Choroid plexus epithelial cell (primary cell): ENCODE data around the gene STAC2.
"Not testable (repeated sequence)": the region's sequence is repeated elsewhere in the genome, so short reads cannot be mapped to it uniquely, and the experiment has no call there.

Source experiments
- DNase-seq: peaks from one replicate; pipeline ENCODE4 v3.0.0-alpha.2; 2010; ENCODE audit warnings: low read depth
- H3K4me3 ChIP-seq: 2 replicates; pipeline ENCODE4 v1.5.1; 2011; ENCODE audit warnings: low read depth, mild to moderate bottlenecking, control low read depth, low read length, moderate library complexity
- TF ChIP-seq, protein P1 (sequence below): conservative IDR thresholded peaks from 2 replicates; pipeline ENCODE4 v1.5.1; 2011; ENCODE audit warnings: low read depth, mild to moderate bottlenecking, control low read depth, inconsistent platforms, low read length, moderate library complexity

STAC2 gene

DNA sequence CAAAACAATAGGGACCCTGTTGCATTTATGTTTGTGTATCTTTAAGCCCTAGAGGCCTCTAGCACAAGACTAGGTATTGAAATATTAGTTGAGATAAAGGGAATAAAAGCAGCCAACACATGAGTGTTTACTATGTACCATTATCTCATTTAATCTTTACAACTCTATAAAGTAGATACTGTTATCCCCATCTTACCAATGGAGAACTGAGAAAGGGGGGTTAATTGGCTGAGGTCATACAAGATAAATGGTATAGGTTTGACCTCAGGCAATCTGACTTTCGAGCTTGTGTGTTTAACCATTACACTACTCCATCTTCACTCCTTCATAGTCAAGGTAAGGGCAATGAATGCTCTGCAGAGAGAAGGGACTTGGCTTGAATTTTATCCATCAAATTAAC, 26.3 kb upstream of the STAC2 start:
- TF ChIP-seq, protein P1, sequence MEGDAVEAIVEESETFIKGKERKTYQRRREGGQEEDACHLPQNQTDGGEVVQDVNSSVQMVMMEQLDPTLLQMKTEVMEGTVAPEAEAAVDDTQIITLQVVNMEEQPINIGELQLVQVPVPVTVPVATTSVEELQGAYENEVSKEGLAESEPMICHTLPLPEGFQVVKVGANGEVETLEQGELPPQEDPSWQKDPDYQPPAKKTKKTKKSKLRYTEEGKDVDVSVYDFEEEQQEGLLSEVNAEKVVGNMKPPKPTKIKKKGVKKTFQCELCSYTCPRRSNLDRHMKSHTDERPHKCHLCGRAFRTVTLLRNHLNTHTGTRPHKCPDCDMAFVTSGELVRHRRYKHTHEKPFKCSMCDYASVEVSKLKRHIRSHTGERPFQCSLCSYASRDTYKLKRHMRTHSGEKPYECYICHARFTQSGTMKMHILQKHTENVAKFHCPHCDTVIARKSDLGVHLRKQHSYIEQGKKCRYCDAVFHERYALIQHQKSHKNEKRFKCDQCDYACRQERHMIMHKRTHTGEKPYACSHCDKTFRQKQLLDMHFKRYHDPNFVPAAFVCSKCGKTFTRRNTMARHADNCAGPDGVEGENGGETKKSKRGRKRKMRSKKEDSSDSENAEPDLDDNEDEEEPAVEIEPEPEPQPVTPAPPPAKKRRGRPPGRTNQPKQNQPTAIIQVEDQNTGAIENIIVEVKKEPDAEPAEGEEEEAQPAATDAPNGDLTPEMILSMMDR, result no peak
- DNase-seq, result no peak
- no peak overlapping the region for H3K4me3 ChIP-seq

DNA sequence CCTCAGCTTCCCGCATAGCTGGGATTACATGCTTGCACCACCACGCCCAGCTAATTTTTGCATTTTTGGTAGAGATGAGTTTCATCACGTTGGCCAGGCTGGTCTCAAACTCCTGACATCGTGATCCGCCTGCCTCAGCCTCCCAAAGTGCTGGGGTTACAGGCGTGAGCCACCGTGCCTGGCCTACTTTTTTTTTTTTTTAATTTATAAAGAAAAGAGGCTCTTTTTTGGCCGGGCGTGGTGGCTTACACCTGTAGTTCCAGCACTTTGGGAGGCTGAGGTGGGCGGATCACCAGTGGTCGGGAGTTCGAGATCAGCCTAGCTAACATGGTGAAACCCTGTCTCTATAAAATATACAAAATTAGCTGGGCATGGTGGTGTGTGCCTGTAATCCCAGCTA, 24.3 kb upstream of the STAC2 start:
- not testable (repeated sequence) for H3K4me3 ChIP-seq, DNase-seq

DNA sequence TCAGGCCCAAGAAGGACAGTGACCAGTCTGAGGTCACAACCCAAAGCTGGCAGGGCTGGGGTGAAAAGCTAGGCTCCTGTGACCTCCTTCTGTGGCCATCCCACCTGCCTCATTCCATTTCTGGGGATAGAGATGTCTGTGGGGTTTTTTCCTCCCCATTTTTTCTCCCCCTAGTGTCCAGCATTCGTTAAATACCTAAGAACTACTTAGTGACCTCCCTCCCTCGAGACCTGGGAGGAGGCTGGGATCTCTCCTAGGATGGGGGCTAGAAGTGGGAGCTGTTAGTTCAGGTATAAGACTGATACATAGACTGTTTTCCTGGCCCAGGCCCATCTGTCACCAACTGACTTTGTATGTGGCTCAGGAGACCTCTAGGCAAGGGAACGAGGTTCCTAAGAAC, 20.5 kb upstream of the STAC2 start:
- TF ChIP-seq, protein P1, result peak; percentile 26
- H3K4me3 ChIP-seq, result no peak overlapping the region
- no peak for DNase-seq

DNA sequence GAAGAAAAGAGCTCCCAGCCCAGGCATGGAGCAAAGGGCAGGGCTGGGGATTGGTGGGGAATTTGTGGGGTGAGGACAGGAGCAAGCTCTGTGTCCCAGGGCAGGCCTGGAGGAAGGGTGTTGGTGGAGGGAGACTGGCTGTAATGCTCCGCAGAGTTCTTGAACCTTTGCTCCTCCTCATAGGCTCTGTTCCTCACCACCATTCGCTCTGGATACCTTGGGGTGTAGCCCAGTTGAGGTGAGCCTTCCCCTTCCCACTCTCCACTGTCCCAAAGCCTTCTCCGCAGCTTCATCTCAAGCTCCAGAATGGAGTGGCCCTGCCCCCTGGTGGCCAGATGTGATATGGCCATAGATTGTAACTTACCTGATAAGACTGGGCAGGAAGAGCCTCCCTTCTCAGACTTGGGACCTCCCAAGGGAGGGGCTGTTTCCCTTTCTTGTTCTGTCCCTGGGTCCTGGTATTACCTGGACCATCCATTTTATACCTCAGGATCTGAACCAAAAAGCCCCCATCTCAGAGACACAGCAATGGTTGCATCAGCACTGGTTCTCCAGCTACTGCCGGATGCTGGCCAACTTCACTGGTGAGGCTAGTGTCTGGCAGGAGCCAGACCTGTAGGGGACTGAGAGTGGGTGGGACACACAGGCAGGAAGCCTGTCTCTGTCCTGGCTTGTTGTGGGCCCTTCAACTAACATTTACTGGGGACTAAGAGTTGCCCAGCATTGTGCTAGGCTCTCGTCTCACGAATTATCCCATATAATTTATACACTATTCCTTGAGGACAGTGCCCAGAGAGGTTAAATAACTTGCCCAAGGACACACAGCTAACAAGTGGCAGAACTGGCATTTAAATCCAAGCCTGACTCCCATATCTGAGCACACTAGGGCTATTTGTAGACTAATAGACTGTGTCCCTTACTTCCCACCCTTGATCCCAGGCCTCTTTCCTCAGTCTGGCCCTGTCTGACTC, 19.1 kb upstream of the STAC2 start:
- TF ChIP-seq, protein P1, result peak; percentile 97
- DNase-seq, result peak; percentile 88
- H3K4me3 ChIP-seq, result no peak overlapping the region

GRCh38 chr17:39244016-39244599, 18.4 kb upstream of the STAC2 start:
- no peak overlapping the region for H3K4me3 ChIP-seq
- TF ChIP-seq, protein P1, result no peak
- peak; percentile 18 for DNase-seq

DNA sequence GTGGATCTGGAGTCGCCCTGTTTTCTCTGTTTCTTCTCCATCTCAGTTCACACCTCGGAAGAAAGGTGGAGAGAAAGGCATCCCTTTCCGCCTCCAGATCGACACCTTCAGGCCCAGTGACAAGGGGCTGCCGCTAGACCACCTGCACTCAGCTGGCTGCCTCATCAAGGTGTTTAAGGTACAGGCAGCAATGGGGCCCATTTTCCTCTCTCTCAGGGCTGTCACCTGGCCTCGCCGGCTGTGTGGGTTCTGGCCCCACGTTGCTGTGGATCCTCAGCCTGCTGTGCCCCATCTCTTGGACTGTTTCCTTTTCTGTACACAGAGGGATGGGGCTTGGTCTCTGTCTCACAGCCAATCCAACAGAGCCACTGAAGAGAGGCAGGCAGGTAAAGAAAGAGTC, 17.4 kb upstream of the STAC2 start:
- no peak for DNase-seq
- H3K4me3 ChIP-seq, result no peak overlapping the region
- TF ChIP-seq, protein P1, result no peak

DNA sequence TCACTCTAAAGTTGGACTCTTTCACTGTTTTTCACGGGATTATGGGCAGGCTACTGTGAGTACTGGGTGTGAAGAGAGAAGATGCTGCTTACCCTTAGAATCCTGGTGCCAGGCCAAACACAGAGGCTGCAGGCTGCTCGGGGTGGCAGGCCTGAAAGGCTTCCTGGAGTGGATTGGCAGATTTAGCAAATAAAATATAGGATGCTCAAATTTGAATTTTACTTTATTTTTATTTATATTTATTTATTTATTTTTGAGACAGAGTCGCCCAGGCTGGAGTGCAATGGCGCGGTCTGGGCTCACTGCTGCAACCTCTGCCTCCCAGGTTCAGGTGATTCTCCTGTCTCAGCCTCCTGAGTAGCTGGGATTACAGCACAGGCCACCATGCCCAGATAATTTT, 14.9 kb upstream of the STAC2 start:
- DNase-seq, result no peak
- TF ChIP-seq, protein P1, result no peak
- H3K4me3 ChIP-seq, result no peak overlapping the region
